ENCODE results near the gene ADGRG3. TPM values are rescaled to one million over a fixed set of nuclear protein-coding genes. Genes with fewer than 3 reads are reported as not detected.

The ADGRG3 gene
- total and polyA plus RNA-seq, 2 of the 13 experiments (the other 11 are each of a cell fraction or from before 2014, with no cell fraction given) = 2.7 to 11.8 TPM

GRCh38 chr16:57623251-57624043 lies 44.7 kb upstream of the ADGRG3 start (continued):
- TF ChIP-seq UBTF (CRISPR knock-in tag; IDR thresholded peaks at IDR 0.05) (peak; percentile 35; the same call in 1 of the 2 replicates), EHMT2 (IDR thresholded peaks at IDR 0.05; ENCODE audit: borderline replicate concordance, low read depth, low read length) (0 out of 2 replicates have a peak, but pooled peaks have one; percentile 20), GABPB1 (CRISPR knock-in tag; IDR thresholded peaks at IDR 0.05) (peak; percentile 24; the same call in 1 of the 2 replicates), ZNF646 (CRISPR knock-in tag; IDR thresholded peaks at IDR 0.05) (no peak), ZNF740 (CRISPR knock-in tag; IDR thresholded peaks at IDR 0.05) (0 out of 2 replicates have a peak, but pooled peaks have one; percentile 35), MAZ (IDR thresholded peaks at IDR 0.05; ENCODE audit: borderline replicate concordance, low read depth, low read length) (0 out of 2 replicates have a peak, but pooled peaks have one; percentile 37), MAZ (CRISPR knock-in tag; IDR thresholded peaks at IDR 0.05; ENCODE audit: low read depth) (no peak), NRL (CRISPR knock-in tag; IDR thresholded peaks at IDR 0.05; ENCODE audit: borderline replicate concordance) (peak; percentile 53; the same call in 1 of the 2 replicates), RXRA (CRISPR knock-in tag; IDR thresholded peaks at IDR 0.05) (0 out of 2 replicates have a peak, but pooled peaks have one; percentile 28), KDM3A (CRISPR knock-in tag; IDR thresholded peaks at IDR 0.05; ENCODE audit: low read depth) (peak; percentile 66; the same call in 1 of the 2 replicates), GPBP1L1 (CRISPR knock-in tag; IDR thresholded peaks at IDR 0.05) (no peak), ZNF276 (CRISPR knock-in tag; IDR thresholded peaks at IDR 0.05; ENCODE audit: low read depth) (no peak)

Measured in HepG2 (cell line).